ENCODE measurements around the gene FMN1.

FMN1 gene

GRCh38 chr15:32981536-32981935 is 213.0 kb downstream of the FMN1 start:
- Histone ChIP-seq H3K36me3 (ENCODE audit: control insufficient read depth, low read length) (no peaks in the 10 kb centered on the region), H3K4me2 (ENCODE audit: low read length) (no peak overlapping the region), H3K27me3 (ENCODE audit: control insufficient read depth, low read length) (peaks cover 3% of the 10 kb centered on the region; the same call in 1 of the 2 replicates), H3F3A (ENCODE audit: control insufficient read depth, insufficient read depth) (no peaks in the 10 kb centered on the region), H3K4me1 (ENCODE audit: control insufficient read depth, low read length) (no peaks in the 10 kb centered on the region), H3K9me3 (ENCODE audit: control insufficient read depth, insufficient read depth, low read length) (no peaks in the 10 kb centered on the region), H3K27ac (ENCODE audit: low read depth, low read length) (no peak overlapping the region), H4K20me1 (ENCODE audit: control insufficient read depth, insufficient read depth, low read depth, low read length) (no peaks in the 10 kb centered on the region), H3K9me2 (replicated peaks; ENCODE audit: control insufficient read depth, low read length) (no peaks in the 10 kb centered on the region), H3K79me2 (ENCODE audit: control insufficient read depth, low read length) (no peaks in the 10 kb centered on the region), H3K4me3 (ENCODE audit: low read length) (no peak overlapping the region)
- no peak for TF ChIP-seq EZH2phosphoT487 (IDR thresholded peaks at IDR 0.05; ENCODE audit: borderline replicate concordance, low read length)
- TF ChIP-seq CTCF (IDR thresholded peaks at IDR 0.05; ENCODE audit: low read depth, low read length, poor library complexity, severe bottlenecking): no peak

GRCh38 chr15:32979710-32980109 is 214.8 kb downstream of the FMN1 start:
- no peak for TF ChIP-seq EZH2phosphoT487 (IDR thresholded peaks at IDR 0.05; ENCODE audit: borderline replicate concordance, low read length)
- no peak for TF ChIP-seq CTCF (IDR thresholded peaks at IDR 0.05; ENCODE audit: low read depth, low read length, poor library complexity, severe bottlenecking)
- no peaks in the 10 kb centered on the region for H4K20me1 ChIP-seq (ENCODE audit: control insufficient read depth, insufficient read depth, low read depth, low read length)
- no peak overlapping the region for H3K4me3 ChIP-seq (ENCODE audit: low read length)
- no peaks in the 10 kb centered on the region for H3K9me3 ChIP-seq (ENCODE audit: control insufficient read depth, insufficient read depth, low read length)
- no peaks in the 10 kb centered on the region for H3F3A ChIP-seq (ENCODE audit: control insufficient read depth, insufficient read depth)
- no peaks in the 10 kb centered on the region for H3K9me2 ChIP-seq (replicated peaks; ENCODE audit: control insufficient read depth, low read length)
- H3K79me2 ChIP-seq (ENCODE audit: control insufficient read depth, low read length): no peaks in the 10 kb centered on the region
- H3K36me3 ChIP-seq (ENCODE audit: control insufficient read depth, low read length): no peaks in the 10 kb centered on the region
- no peak overlapping the region for H3K4me2 ChIP-seq (ENCODE audit: low read length)
- no peaks in the 10 kb centered on the region for H3K4me1 ChIP-seq (ENCODE audit: control insufficient read depth, low read length)
- H3K27ac ChIP-seq (ENCODE audit: low read depth, low read length): no peak overlapping the region
- H3K27me3 ChIP-seq (ENCODE audit: control insufficient read depth, low read length): peaks cover 3% of the 10 kb centered on the region; the same call in 1 of the 2 replicates

- no peak overlapping the region for H3K4me2 ChIP-seq (ENCODE audit: low read length)
- H3K4me3 ChIP-seq (ENCODE audit: low read length): no peak overlapping the region
- no peaks in the 10 kb centered on the region for H3K36me3 ChIP-seq (ENCODE audit: control insufficient read depth, low read length)
- H3K79me2 ChIP-seq (ENCODE audit: control insufficient read depth, low read length): no peaks in the 10 kb centered on the region
- TF ChIP-seq EZH2phosphoT487 (IDR thresholded peaks at IDR 0.05; ENCODE audit: borderline replicate concordance, low read length) (no peak), CTCF (IDR thresholded peaks at IDR 0.05; ENCODE audit: low read depth, low read length, poor library complexity, severe bottlenecking) (no peak)
- H3K4me1 ChIP-seq (ENCODE audit: control insufficient read depth, low read length): no peaks in the 10 kb centered on the region
- peaks cover 5% of the 10 kb centered on the region; the same call in 1 of the 2 replicates for H3K27me3 ChIP-seq (ENCODE audit: control insufficient read depth, low read length)
- no peak overlapping the region for H3K27ac ChIP-seq (ENCODE audit: low read depth, low read length)
- H3F3A ChIP-seq (ENCODE audit: control insufficient read depth, insufficient read depth): no peaks in the 10 kb centered on the region
- no peaks in the 10 kb centered on the region for H3K9me3 ChIP-seq (ENCODE audit: control insufficient read depth, insufficient read depth, low read length)
- no peaks in the 10 kb centered on the region for H4K20me1 ChIP-seq (ENCODE audit: control insufficient read depth, insufficient read depth, low read depth, low read length)
- H3K9me2 ChIP-seq (replicated peaks; ENCODE audit: control insufficient read depth, low read length): no peaks in the 10 kb centered on the region
These were observed 217.0 kb downstream of the FMN1 start for GRCh38 chr15:32977506-32977905.

Measured in DOHH2 (cell line).